GM15510 (cell line): ENCODE data around the gene MOV10L1.

Source experiments
- POLR2A ChIP-seq: IDR thresholded peaks from 3 replicates; pipeline ENCODE4 v1.6.1; 2011; ENCODE audit warnings: borderline replicate concordance; ENCODE audit not compliant: insufficient read length; ENCODE audit errors: extremely low read depth

Gene MOV10L1

GRCh38 chr22:50101870-50102565 is 12.2 kb downstream of the MOV10L1 start:
- TF ChIP-seq POLR2A, result no peak

- no peak for TF ChIP-seq POLR2A
These were observed 13.1 kb downstream of the MOV10L1 start for GRCh38 chr22:50102946-50103345.

GRCh38 chr22:50104141-50104544 is 14.3 kb downstream of the MOV10L1 start:
- no peak for TF ChIP-seq POLR2A

- no peak for TF ChIP-seq POLR2A
These were observed 15.6 kb downstream of the MOV10L1 start for GRCh38 chr22:50105208-50106100.

- TF ChIP-seq POLR2A, result no peak
These were observed 17.7 kb downstream of the MOV10L1 start for GRCh38 chr22:50107529-50107928.

- TF ChIP-seq POLR2A, result no peak
These were observed 21.2 kb downstream of the MOV10L1 start for GRCh38 chr22:50111056-50111455.

- TF ChIP-seq POLR2A, result no peak
These were observed 22.6 kb downstream of the MOV10L1 start for GRCh38 chr22:50112151-50113118.

GRCh38 chr22:50114221-50115021 is 24.6 kb downstream of the MOV10L1 start:
- TF ChIP-seq POLR2A, result no peak

- no peak for TF ChIP-seq POLR2A
These were observed 25.9 kb downstream of the MOV10L1 start for GRCh38 chr22:50115693-50116092.

- no peak for TF ChIP-seq POLR2A
These were observed 27.5 kb downstream of the MOV10L1 start for GRCh38 chr22:50117168-50117762.

GRCh38 chr22:50118129-50118528 is 28.3 kb downstream of the MOV10L1 start:
- no peak for TF ChIP-seq POLR2A

- no peak for TF ChIP-seq POLR2A
These were observed 28.9 kb downstream of the MOV10L1 start for GRCh38 chr22:50118557-50119168.

- TF ChIP-seq POLR2A, result no peak
These were observed 29.5 kb downstream of the MOV10L1 start for GRCh38 chr22:50119169-50119767.
